MM.1S (cell line): ENCODE data around the gene ABCC3.

ENCODE experiments used
- DNase-seq: peaks from one replicate; pipeline ENCODE4 v3.0.0-alpha.2; 2015
- H2AFZ ChIP-seq: fragments of 300-600 bp; sonication (generic); 2 replicates; pipeline ENCODE4 v1.6.0; 2016; ENCODE audit warnings: antibody characterized with exemption, low read length
- H3F3A ChIP-seq: fragments of 300-600 bp; sonication (generic); 2 replicates; pipeline ENCODE4 v1.6.1; 2016; ENCODE audit warnings: mild to moderate bottlenecking, antibody characterized with exemption, low read length, moderate library complexity, mixed read lengths; ENCODE audit not compliant: insufficient read depth
- H3K27ac ChIP-seq: fragments of 300-600 bp; sonication (generic); 2 replicates; pipeline ENCODE4 v1.5.1; 2016; ENCODE audit warnings: mild to moderate bottlenecking, low read length
- H3K27me3 ChIP-seq: fragments of 300-600 bp; sonication (generic); replicated peaks from 2 replicates; pipeline ENCODE4 v1.6.0; 2016; ENCODE audit warnings: low read length; ENCODE audit not compliant: insufficient read depth
- H3K36me3 ChIP-seq: fragments of 300-600 bp; sonication (generic); replicated peaks from 2 replicates; pipeline ENCODE4 v1.6.1; 2016; ENCODE audit warnings: mild to moderate bottlenecking, low read length, mixed read lengths; ENCODE audit not compliant: insufficient read depth
- H3K4me1 ChIP-seq: fragments of 300-600 bp; sonication (generic); 2 replicates; pipeline ENCODE4 v1.6.1; 2016; ENCODE audit warnings: low read length, mixed read lengths
- H3K4me2 ChIP-seq: fragments of 300-600 bp; sonication (generic); 2 replicates; pipeline ENCODE4 v1.6.0; 2016; ENCODE audit warnings: low read depth, low read length
- H3K4me3 ChIP-seq: fragments of 300-600 bp; sonication (generic); 2 replicates; pipeline ENCODE4 v1.5.1; 2016; ENCODE audit warnings: low read length, mixed read lengths
- H3K79me2 ChIP-seq: fragments of 300-600 bp; sonication (generic); 2 replicates; pipeline ENCODE4 v1.6.1; 2016; ENCODE audit warnings: mixed run types, low read length, mixed read lengths
- H3K9ac ChIP-seq: fragments of 300-600 bp; sonication (generic); 2 replicates; pipeline ENCODE4 v1.6.1; 2016; ENCODE audit warnings: low read length, mixed read lengths
- H3K9me2 ChIP-seq: fragments of 300-600 bp; sonication (generic); replicated peaks from 2 replicates; pipeline ENCODE4 v1.6.1; 2016; ENCODE audit warnings: mild to moderate bottlenecking, low read length, mixed read lengths; ENCODE audit not compliant: insufficient read depth
- H3K9me3 ChIP-seq: fragments of 300-600 bp; sonication (generic); replicated peaks from 2 replicates; pipeline ENCODE4 v1.6.1; 2016; ENCODE audit warnings: mild to moderate bottlenecking, low read length, mixed read lengths; ENCODE audit not compliant: insufficient read depth
- H4K20me1 ChIP-seq: fragments of 300-600 bp; sonication (generic); 2 replicates; pipeline ENCODE4 v1.6.1; 2016; ENCODE audit warnings: mild to moderate bottlenecking, low read length, moderate library complexity, mixed read lengths; ENCODE audit not compliant: insufficient read depth
- CTCF ChIP-seq: fragments of 300-600 bp; sonication (generic); IDR thresholded peaks from 2 replicates; pipeline ENCODE4 v1.5.1; 2016; ENCODE audit warnings: antibody characterized with exemption, low read length, mixed read lengths
- EZH2 ChIP-seq: fragments of 300-600 bp; sonication (generic); optimal IDR thresholded peaks from 2 replicates; pipeline ENCODE3; 2017; ENCODE audit warnings: low read depth, mild to moderate bottlenecking, antibody characterized with exemption, low read length, mixed read lengths
- EZH2phosphoT487 ChIP-seq: fragments of 300-600 bp; sonication (generic); IDR thresholded peaks from 2 replicates; pipeline ENCODE4 v1.6.1; 2018; ENCODE audit warnings: antibody characterized with exemption, low read length

Gene ABCC3

GRCh38 chr17:50620237-50620636, 14.4 kb upstream of the ABCC3 start:
- no peak for DNase-seq
- Histone ChIP-seq H3K9me2 (no peaks in the 10 kb centered on the region), H2AFZ (no peak overlapping the region), H3K36me3 (no peaks in the 10 kb centered on the region), H3K27ac (no peak overlapping the region), H3K27me3 (peaks cover 73% of the 10 kb centered on the region), H3K79me2 (no peaks in the 10 kb centered on the region), H3K4me2 (no peak overlapping the region), H3K9ac (no peak overlapping the region), H3F3A (no peaks in the 10 kb centered on the region), H3K4me1 (no peaks in the 10 kb centered on the region), H3K9me3 (no peaks in the 10 kb centered on the region), H4K20me1 (no peaks in the 10 kb centered on the region), H3K4me3 (no peak overlapping the region)
- TF ChIP-seq EZH2 (no peak), EZH2phosphoT487 (no peak), CTCF (no peak)

GRCh38 chr17:50620858-50621257, 13.8 kb upstream of the ABCC3 start:
- H3K27ac ChIP-seq: no peak overlapping the region

GRCh38 chr17:50621574-50622031, 13.1 kb upstream of the ABCC3 start:
- DNase-seq: no peak
- no peaks in the 10 kb centered on the region for H3K36me3 ChIP-seq

More at GRCh38 chr17:50620858-50621257, 13.8 kb upstream of the ABCC3 start:
- Histone ChIP-seq H3K4me3 (no peak overlapping the region), H3K4me1 (no peaks in the 10 kb centered on the region), H2AFZ (no peak overlapping the region), H3K79me2 (no peaks in the 10 kb centered on the region), H3F3A (no peaks in the 10 kb centered on the region), H3K9ac (no peak overlapping the region), H3K36me3 (no peaks in the 10 kb centered on the region), H3K27me3 (peaks cover 67% of the 10 kb centered on the region), H3K4me2 (no peak overlapping the region), H4K20me1 (no peaks in the 10 kb centered on the region), H3K9me2 (no peaks in the 10 kb centered on the region), H3K9me3 (no peaks in the 10 kb centered on the region)
- no peak for TF ChIP-seq EZH2
- no peak; the same call in 1 of the 2 replicates for TF ChIP-seq CTCF
- TF ChIP-seq EZH2phosphoT487: no peak
- DNase-seq: no peak

More at GRCh38 chr17:50621574-50622031, 13.1 kb upstream of the ABCC3 start:
- TF ChIP-seq CTCF: no peak
- no peak for TF ChIP-seq EZH2
- no peak for TF ChIP-seq EZH2phosphoT487
- H3K4me1 ChIP-seq: no peaks in the 10 kb centered on the region
- no peaks in the 10 kb centered on the region for H3K9me2 ChIP-seq
- H2AFZ ChIP-seq: no peak overlapping the region
- H4K20me1 ChIP-seq: no peaks in the 10 kb centered on the region
- no peak overlapping the region for H3K27ac ChIP-seq
- H3K4me2 ChIP-seq: no peak overlapping the region
- H3K4me3 ChIP-seq: no peak overlapping the region
- no peaks in the 10 kb centered on the region for H3K9me3 ChIP-seq
- no peaks in the 10 kb centered on the region for H3F3A ChIP-seq
- no peaks in the 10 kb centered on the region for H3K79me2 ChIP-seq
- H3K27me3 ChIP-seq: peaks cover 64% of the 10 kb centered on the region
- no peak overlapping the region for H3K9ac ChIP-seq
